ENCODE measurements around the gene TTLL13.
A peak's percentile ranks its signal among the peaks of the same experiment; 100 is the strongest.
"Not testable (repeated sequence)": the region's sequence is repeated elsewhere in the genome, so short reads cannot be mapped to it uniquely, and the experiment has no call there.

TTLL13 gene

GRCh38 chr15:90291679-90292356, 42.5 kb downstream of the TTLL13 start:
- no peak for DNase-seq

GRCh38 chr15:90293040-90293810, 43.9 kb downstream of the TTLL13 start:
- peak; percentile 70 for DNase-seq

GRCh38 chr15:90294159-90294558, 44.8 kb downstream of the TTLL13 start:
- DNase-seq = no peak

- DNase-seq = no peak
Measured at GRCh38 chr15:90294601-90295269, 45.4 kb downstream of the TTLL13 start.

GRCh38 chr15:90295270-90295648, 45.9 kb downstream of the TTLL13 start:
- DNase-seq = no peak

GRCh38 chr15:90296316-90296884, 47.0 kb downstream of the TTLL13 start:
- DNase-seq = not testable (repeated sequence)

GRCh38 chr15:90297021-90297420, 47.7 kb downstream of the TTLL13 start:
- DNase-seq = no peak

GRCh38 chr15:90300541-90300940, 51.2 kb downstream of the TTLL13 start:
- DNase-seq = no peak

GRCh38 chr15:90300988-90301706, 51.8 kb downstream of the TTLL13 start:
- DNase-seq = no peak

- no peak for DNase-seq
Measured at GRCh38 chr15:90301707-90302300, 52.4 kb downstream of the TTLL13 start.

GRCh38 chr15:90305355-90305754, 56.0 kb downstream of the TTLL13 start:
- DNase-seq = not testable (repeated sequence)

GRCh38 chr15:90305932-90306331, 56.6 kb downstream of the TTLL13 start:
- no peak for DNase-seq

GRCh38 chr15:90306560-90306959, 57.2 kb downstream of the TTLL13 start:
- DNase-seq = no peak

- DNase-seq = no peak
Measured at GRCh38 chr15:90307661-90308060, 58.3 kb downstream of the TTLL13 start.

- no peak for DNase-seq
Measured at GRCh38 chr15:90309020-90309419, 59.7 kb downstream of the TTLL13 start.
